Transverse colon (tissue), 4 donors: Measurements from ENCODE around the gene L3MBTL4. TPM values are rescaled to one million over a fixed set of nuclear protein-coding genes. Genes with fewer than 3 reads are reported as not detected.

Experiments used
- DNase-seq: peaks from one replicate; pipeline ENCODE4 v3.0.0-alpha.2; 2019
- H3K27ac ChIP-seq, 4 donors: fragments of 200-600 bp; sonication (generic); 2 replicates each; pipeline ENCODE4 v1.5.1; 2016 to 2018; ENCODE audit warnings: inconsistent platforms in 4 of 4
- H3K27me3 ChIP-seq: fragments of 200-600 bp; sonication (generic); 2 replicates; pipeline ENCODE4 v1.5.1; 2017; ENCODE audit warnings: inconsistent platforms
- H3K36me3 ChIP-seq, 4 donors: fragments of 200-600 bp; sonication (generic); 2 replicates each; pipeline ENCODE4 v1.5.1; 2017 to 2019; ENCODE audit warnings: inconsistent platforms in 4 of 4
- H3K4me1 ChIP-seq, 4 donors: fragments of 200-600 bp; sonication (generic); 2 replicates each; pipeline ENCODE4 v1.5.1; 2017 to 2020; ENCODE audit warnings: inconsistent platforms in 4 of 4
- H3K4me3 ChIP-seq, 4 donors: fragments of 200-600 bp; sonication (generic); 1 replicate in 1 of 4; 2 replicates in 3 of 4; pipeline versions ENCODE4 v1.5.1 to v1.6.1; 2017 to 2019; ENCODE audit warnings: inconsistent platforms in 4 of 4
- H3K9me3 ChIP-seq, 2 donors: fragments of 200-600 bp; sonication (generic); 2 replicates each; pipeline ENCODE4 v1.5.1; 2017 to 2019; ENCODE audit warnings: inconsistent platforms in 2 of 2
- EP300 ChIP-seq: sonication (generic); formaldehyde crosslinking; IDR thresholded peaks from one replicate; pipeline ENCODE4 v1.6.1; 2017; ENCODE audit warnings: antibody characterized with exemption, low read depth
- POLR2A ChIP-seq: fragments of 450-650 bp; IDR thresholded peaks from one replicate; pipeline ENCODE4 v1.6.1; 2016; ENCODE audit warnings: antibody characterized with exemption, mild to moderate bottlenecking, moderate library complexity
- POLR2AphosphoS5 ChIP-seq, 3 donors: sonication (generic); formaldehyde crosslinking; IDR thresholded peaks; one replicate each; pipeline ENCODE4 v1.6.1; 2016; ENCODE audit warnings: antibody characterized with exemption in 3 of 3
- WGBS, 2 donors: methylation state at CpG; one replicate each; pipeline ENCODE4 v1.1.5; 2018; ENCODE audit warnings: low coverage in 1 of 2; 5-methylcytosine and 5-hydroxymethylcytosine counted together
- in situ Hi-C, 4 donors: fragments of 200-750 bp; cut with MboI; loops; one replicate each; pipeline versions ENCODE4 v1.15.0 to v1.15.1; 2017; ENCODE audit warnings: low sequenced_read_pairs in 3 of 4, low pct_ligation_motif_present in 1 of 4, low pct_unique_long_range_greater_than_20kb in 1 of 4
- intact Hi-C: fragments of 100-400 bp; cut with DNase I; formaldehyde crosslinking; loops from one replicate; pipeline ENCODE4 v1.15.1; 2023; ENCODE audit warnings: low total_unique reads
- total RNA-seq, 4 donors: library from RNA; depleted of rRNA; stranded (reverse); fragments of >200 nt; gene quantifications; one replicate each; pipeline ENCODE4 v1.1.0, GENCODE V29; 2016
- TF ChIP-seq, protein P1 (sequence below), 5 experiments: fragments of 200-600 bp in 3 of 5; fragments of 450-650 bp in 2 of 5; sonication (generic) in 3 of 5; IDR thresholded peaks; 1 replicate in 2 of 5; 2 replicates in 3 of 5; pipeline ENCODE4 v1.5.1; 2016 to 2017; ENCODE audit warnings: antibody characterized with exemption in 5 of 5, inconsistent platforms in 3 of 5, mild to moderate bottlenecking in 2 of 5, moderate library complexity in 1 of 5

Gene L3MBTL4
- total RNA-seq, 4 donors from 2014 or later, result 0.20 to 4.9 (median 2.9) TPM

DNA sequence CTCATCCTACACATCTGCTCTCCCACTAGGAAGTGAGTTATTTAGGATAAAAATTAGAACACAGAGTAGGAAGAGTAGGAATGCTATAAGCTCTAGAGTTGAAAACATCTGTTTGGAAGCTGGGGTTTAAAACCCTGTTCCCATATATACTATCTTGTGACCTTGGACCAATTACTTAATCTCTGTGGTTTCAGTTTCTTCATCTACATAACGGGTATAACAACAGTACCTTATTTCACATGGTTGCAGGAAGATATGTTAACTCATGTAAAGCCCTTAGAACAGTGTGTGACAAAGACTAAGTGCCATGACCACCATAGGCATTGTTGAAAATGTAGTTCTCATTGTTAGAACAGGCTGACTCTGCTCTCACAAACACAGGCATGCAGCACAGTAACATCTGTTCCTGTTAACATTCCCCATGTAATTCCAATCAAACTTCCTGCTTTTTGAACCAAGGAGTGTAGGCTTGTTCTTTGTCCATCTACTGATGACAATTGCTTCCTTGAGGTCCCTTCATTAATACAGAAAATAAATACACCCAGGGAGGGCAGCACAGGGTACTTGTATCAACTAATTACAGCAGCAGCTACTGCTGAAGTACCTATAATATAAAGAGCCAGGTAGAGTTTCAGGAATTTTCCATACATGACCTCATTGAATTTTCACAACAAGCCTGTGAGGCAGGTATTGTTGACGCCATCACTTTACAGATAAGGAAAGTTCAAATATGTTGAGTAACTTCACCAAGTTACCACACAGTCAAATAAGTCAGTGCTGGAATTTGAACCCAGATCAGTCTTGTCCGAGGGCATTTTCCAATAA, 204.2 kb downstream of the L3MBTL4 start:
- Histone ChIP-seq H3K9me3 (no peaks in the 10 kb centered on the region), H3K4me1 (no peaks in the 10 kb centered on the region), H3K27ac (no peak overlapping the region), H3K4me3 (no peak overlapping the region), H3K36me3 (no peaks in the 10 kb centered on the region), H3K27me3 (no peaks in the 10 kb centered on the region)
- DNase-seq, result no peak
- in situ Hi-C loops, result loop anchor here in 1 of 4 donors (25.0 kb wide), 1 partner anchor 98 kb away; no protein-coding TSS in a partner anchor
- TF ChIP-seq, protein P1, sequence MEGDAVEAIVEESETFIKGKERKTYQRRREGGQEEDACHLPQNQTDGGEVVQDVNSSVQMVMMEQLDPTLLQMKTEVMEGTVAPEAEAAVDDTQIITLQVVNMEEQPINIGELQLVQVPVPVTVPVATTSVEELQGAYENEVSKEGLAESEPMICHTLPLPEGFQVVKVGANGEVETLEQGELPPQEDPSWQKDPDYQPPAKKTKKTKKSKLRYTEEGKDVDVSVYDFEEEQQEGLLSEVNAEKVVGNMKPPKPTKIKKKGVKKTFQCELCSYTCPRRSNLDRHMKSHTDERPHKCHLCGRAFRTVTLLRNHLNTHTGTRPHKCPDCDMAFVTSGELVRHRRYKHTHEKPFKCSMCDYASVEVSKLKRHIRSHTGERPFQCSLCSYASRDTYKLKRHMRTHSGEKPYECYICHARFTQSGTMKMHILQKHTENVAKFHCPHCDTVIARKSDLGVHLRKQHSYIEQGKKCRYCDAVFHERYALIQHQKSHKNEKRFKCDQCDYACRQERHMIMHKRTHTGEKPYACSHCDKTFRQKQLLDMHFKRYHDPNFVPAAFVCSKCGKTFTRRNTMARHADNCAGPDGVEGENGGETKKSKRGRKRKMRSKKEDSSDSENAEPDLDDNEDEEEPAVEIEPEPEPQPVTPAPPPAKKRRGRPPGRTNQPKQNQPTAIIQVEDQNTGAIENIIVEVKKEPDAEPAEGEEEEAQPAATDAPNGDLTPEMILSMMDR (IDR thresholded peaks at IDR 0.05), result no peak
- TF ChIP-seq POLR2AphosphoS5 (IDR thresholded peaks at IDR 0.05) (no peak), EP300 (no peak)
- intact Hi-C loops, result no loop called here
- 69 to 77% methylated on average over 3 of the region's 3 CpGs for WGBS, 2 donors

DNA sequence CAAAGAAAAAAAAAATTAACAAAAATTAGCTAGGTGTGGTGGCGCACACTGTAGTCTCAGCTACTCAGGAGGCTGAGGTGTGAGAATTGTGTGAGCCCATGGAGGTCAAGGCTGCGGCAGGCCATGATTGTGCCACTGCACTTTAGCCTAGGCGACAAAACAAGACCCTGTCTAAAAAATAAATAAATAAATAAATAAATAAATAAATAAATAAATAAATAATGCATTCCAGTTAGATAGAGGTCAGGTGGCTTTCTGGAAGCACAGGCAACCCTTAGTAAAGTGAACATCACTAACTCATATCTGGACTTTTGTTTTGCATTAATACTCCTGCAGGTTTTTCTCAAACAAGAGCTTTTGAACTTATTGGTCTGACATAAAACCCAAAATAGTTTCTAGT, 206.8 kb downstream of the L3MBTL4 start:
- H3K9me3 ChIP-seq, result no peaks in the 10 kb centered on the region
- intact Hi-C loops (no loop called here), in situ Hi-C loops (loop anchor here in 1 of 4 donors (25.0 kb wide), 1 partner anchor 96 kb away; no protein-coding TSS in a partner anchor)
- 95 to 100% methylated on average over 3 of the region's 3 CpGs for WGBS, 2 donors
- TF ChIP-seq, protein P1 (IDR thresholded peaks at IDR 0.05), result no peak
- no peak for TF ChIP-seq POLR2AphosphoS5 (IDR thresholded peaks at IDR 0.05)
- no peak for TF ChIP-seq EP300
- TF ChIP-seq POLR2A, result no peak
- H3K4me3 ChIP-seq, result no peak overlapping the region
- no peak overlapping the region for H3K27ac ChIP-seq
- H3K4me1 ChIP-seq, result no peaks in the 10 kb centered on the region
- no peaks in the 10 kb centered on the region for H3K36me3 ChIP-seq
- DNase-seq, result no peak
- no peaks in the 10 kb centered on the region for H3K27me3 ChIP-seq

DNA sequence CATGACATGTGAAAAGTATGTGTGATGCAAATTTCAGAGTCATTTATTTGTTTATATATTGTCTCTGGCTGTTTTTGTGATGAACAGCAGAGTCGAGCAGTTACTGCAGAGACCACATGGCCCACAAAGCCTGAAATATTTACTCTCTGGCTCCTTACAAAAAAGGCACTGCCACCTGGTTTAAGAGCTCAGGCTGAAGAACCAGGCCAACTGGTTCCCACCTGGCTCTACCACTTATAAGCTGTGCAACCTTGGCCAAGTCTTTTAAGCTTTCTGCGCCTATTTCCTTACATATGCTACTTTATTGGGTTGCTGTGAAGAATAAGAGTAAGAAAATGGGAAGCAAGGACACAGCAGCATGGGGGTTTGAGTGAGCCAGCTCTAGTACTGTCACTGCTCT, 207.6 kb downstream of the L3MBTL4 start:
- intact Hi-C loops (no loop called here), in situ Hi-C loops (loop anchor here in 1 of 4 donors (25.0 kb wide), 1 partner anchor 95 kb away; no protein-coding TSS in a partner anchor)
- DNase-seq, result no peak
- no peaks in the 10 kb centered on the region for H3K36me3 ChIP-seq
- 81 to 85% methylated on average over 2 of the region's 2 CpGs for WGBS, 2 donors
- H3K4me1 ChIP-seq, result no peaks in the 10 kb centered on the region
- no peaks in the 10 kb centered on the region for H3K9me3 ChIP-seq
- H3K27ac ChIP-seq, result no peak overlapping the region
- H3K4me3 ChIP-seq, result no peak overlapping the region
- TF ChIP-seq EP300 (no peak), POLR2A (no peak), POLR2AphosphoS5 (IDR thresholded peaks at IDR 0.05) (no peak)
- TF ChIP-seq, protein P1 (IDR thresholded peaks at IDR 0.05), result no peak
- no peaks in the 10 kb centered on the region for H3K27me3 ChIP-seq

DNA sequence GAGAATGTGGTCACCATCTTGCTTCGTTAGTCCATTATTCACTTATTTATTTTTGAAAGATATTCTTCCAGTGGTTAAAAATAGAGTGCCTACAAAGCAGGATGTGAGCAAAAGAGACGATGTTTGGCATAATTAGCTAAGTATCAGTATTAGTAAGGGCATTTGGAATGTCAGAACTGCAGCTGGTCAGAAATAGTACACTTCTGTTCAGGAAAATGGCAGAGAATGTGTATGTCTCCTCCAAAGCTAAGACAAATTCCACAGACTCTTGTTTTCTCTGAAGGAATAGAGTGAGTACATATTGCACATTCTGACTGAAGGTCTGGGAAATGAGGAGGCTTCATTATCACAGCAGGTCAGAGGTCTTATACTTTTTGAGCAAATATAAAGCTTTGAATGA, 209.0 kb downstream of the L3MBTL4 start:
- TF ChIP-seq, protein P1 (IDR thresholded peaks at IDR 0.05), result no peak
- TF ChIP-seq POLR2A, result no peak
- no peak for TF ChIP-seq POLR2AphosphoS5 (IDR thresholded peaks at IDR 0.05)
- TF ChIP-seq EP300, result no peak
- Histone ChIP-seq H3K36me3 (no peaks in the 10 kb centered on the region), H3K9me3 (no peaks in the 10 kb centered on the region), H3K27me3 (no peaks in the 10 kb centered on the region), H3K27ac (no peak overlapping the region), H3K4me3 (no peak overlapping the region), H3K4me1 (no peaks in the 10 kb centered on the region)
- in situ Hi-C loops, result loop anchor here in 1 of 4 donors (25.0 kb wide), 1 partner anchor 93 kb away; no protein-coding TSS in a partner anchor
- intact Hi-C loops, result no loop called here
- no peak for DNase-seq
- WGBS, 2 donors, result 54 to 69% methylated on average over 2 of the region's 2 CpGs
